ENCODE results near the gene ANKS1B. TPM values are rescaled to one million over a fixed set of nuclear protein-coding genes. Genes with fewer than 3 reads are reported as not detected.

Gene ANKS1B
- total RNA-seq, 3 donors from 2014 or later = 0.05 to 0.56 (median 0.16) TPM

GRCh38 chr12:99154983-99155336 is 829.8 kb downstream of the ANKS1B start:
- Mint-ChIP-seq H3K4me3 (no peak overlapping the region), H3K36me3 (ENCODE audit: insufficient read depth) (no peaks in the 10 kb centered on the region), H3K9me3 (no peaks in the 10 kb centered on the region), H3K4me1 (ENCODE audit: low read depth) (no peaks in the 10 kb centered on the region), H3K27me3 (ENCODE audit: low read depth) (no peaks in the 10 kb centered on the region)
- no peak for DNase-seq
- no peak for ATAC-seq

GRCh38 chr12:99154216-99154982 is 830.3 kb downstream of the ANKS1B start:
- no peaks in the 10 kb centered on the region for H3K9me3 Mint-ChIP-seq
- no peak overlapping the region for H3K4me3 Mint-ChIP-seq
- H3K27me3 Mint-ChIP-seq (ENCODE audit: low read depth) = no peaks in the 10 kb centered on the region
- DNase-seq (no peak), ATAC-seq (no peak)
- H3K36me3 Mint-ChIP-seq (ENCODE audit: insufficient read depth) = no peaks in the 10 kb centered on the region
- H3K4me1 Mint-ChIP-seq (ENCODE audit: low read depth) = no peaks in the 10 kb centered on the region

- Mint-ChIP-seq H3K9me3 (no peaks in the 10 kb centered on the region), H3K4me3 (no peak overlapping the region), H3K27me3 (ENCODE audit: low read depth) (no peaks in the 10 kb centered on the region), H3K4me1 (ENCODE audit: low read depth) (no peaks in the 10 kb centered on the region), H3K36me3 (ENCODE audit: insufficient read depth) (no peaks in the 10 kb centered on the region)
- DNase-seq = no peak
- ATAC-seq = no peak
Measured at GRCh38 chr12:99153293-99153692, 831.4 kb downstream of the ANKS1B start.

- H3K4me3 Mint-ChIP-seq = no peak overlapping the region
- no peak for ATAC-seq
- H3K27me3 Mint-ChIP-seq (ENCODE audit: low read depth) = no peaks in the 10 kb centered on the region
- H3K4me1 Mint-ChIP-seq (ENCODE audit: low read depth) = no peaks in the 10 kb centered on the region
- H3K9me3 Mint-ChIP-seq = no peaks in the 10 kb centered on the region
- no peaks in the 10 kb centered on the region for H3K36me3 Mint-ChIP-seq (ENCODE audit: insufficient read depth)
- DNase-seq = no peak
Measured at GRCh38 chr12:99152337-99152736, 832.4 kb downstream of the ANKS1B start.

GRCh38 chr12:99151744-99152143 is 833.0 kb downstream of the ANKS1B start:
- no peaks in the 10 kb centered on the region for H3K27me3 Mint-ChIP-seq (ENCODE audit: low read depth)
- DNase-seq (no peak), ATAC-seq (no peak)
- no peak overlapping the region for H3K4me3 Mint-ChIP-seq
- no peaks in the 10 kb centered on the region for H3K36me3 Mint-ChIP-seq (ENCODE audit: insufficient read depth)
- no peaks in the 10 kb centered on the region for H3K9me3 Mint-ChIP-seq
- H3K4me1 Mint-ChIP-seq (ENCODE audit: low read depth) = no peaks in the 10 kb centered on the region

GRCh38 chr12:99147130-99147529 is 837.6 kb downstream of the ANKS1B start:
- no peak overlapping the region for H3K4me3 Mint-ChIP-seq
- ATAC-seq (no peak), DNase-seq (no peak)
- H3K36me3 Mint-ChIP-seq (ENCODE audit: insufficient read depth) = no peaks in the 10 kb centered on the region
- no peaks in the 10 kb centered on the region for H3K4me1 Mint-ChIP-seq (ENCODE audit: low read depth)
- H3K27me3 Mint-ChIP-seq (ENCODE audit: low read depth) = no peaks in the 10 kb centered on the region
- H3K9me3 Mint-ChIP-seq = peaks cover 18% of the 10 kb centered on the region

GRCh38 chr12:99146730-99147129 is 838.0 kb downstream of the ANKS1B start:
- DNase-seq = no peak
- Mint-ChIP-seq H3K36me3 (ENCODE audit: insufficient read depth) (no peaks in the 10 kb centered on the region), H3K4me3 (no peak overlapping the region), H3K4me1 (ENCODE audit: low read depth) (no peaks in the 10 kb centered on the region), H3K27me3 (ENCODE audit: low read depth) (no peaks in the 10 kb centered on the region), H3K9me3 (peaks cover 22% of the 10 kb centered on the region)
- ATAC-seq = no peak

GRCh38 chr12:99146185-99146584 is 838.6 kb downstream of the ANKS1B start:
- no peaks in the 10 kb centered on the region for H3K27me3 Mint-ChIP-seq (ENCODE audit: low read depth)
- DNase-seq (no peak), ATAC-seq (no peak)
- H3K9me3 Mint-ChIP-seq = peaks cover 26% of the 10 kb centered on the region
- no peaks in the 10 kb centered on the region for H3K36me3 Mint-ChIP-seq (ENCODE audit: insufficient read depth)
- H3K4me1 Mint-ChIP-seq (ENCODE audit: low read depth) = no peaks in the 10 kb centered on the region
- no peak overlapping the region for H3K4me3 Mint-ChIP-seq

GRCh38 chr12:99142651-99143050 is 842.1 kb downstream of the ANKS1B start:
- Mint-ChIP-seq H3K27me3 (ENCODE audit: low read depth) (no peaks in the 10 kb centered on the region), H3K36me3 (ENCODE audit: insufficient read depth) (no peaks in the 10 kb centered on the region), H3K4me3 (no peak overlapping the region), H3K4me1 (ENCODE audit: low read depth) (no peaks in the 10 kb centered on the region), H3K9me3 (peaks cover 33% of the 10 kb centered on the region)
- ATAC-seq = no peak
- no peak for DNase-seq

- DNase-seq (no peak), ATAC-seq (no peak)
- no peak overlapping the region for H3K4me3 Mint-ChIP-seq
- peaks cover 32% of the 10 kb centered on the region for H3K9me3 Mint-ChIP-seq
- H3K27me3 Mint-ChIP-seq (ENCODE audit: low read depth) = no peaks in the 10 kb centered on the region
- H3K36me3 Mint-ChIP-seq (ENCODE audit: insufficient read depth) = no peaks in the 10 kb centered on the region
- H3K4me1 Mint-ChIP-seq (ENCODE audit: low read depth) = no peaks in the 10 kb centered on the region
Measured at GRCh38 chr12:99140017-99140720, 844.6 kb downstream of the ANKS1B start.

GRCh38 chr12:99138393-99138792 is 846.3 kb downstream of the ANKS1B start:
- Mint-ChIP-seq H3K9me3 (peaks cover 18% of the 10 kb centered on the region), H3K4me1 (ENCODE audit: low read depth) (no peaks in the 10 kb centered on the region), H3K27me3 (ENCODE audit: low read depth) (no peaks in the 10 kb centered on the region), H3K4me3 (no peak overlapping the region), H3K36me3 (ENCODE audit: insufficient read depth) (no peaks in the 10 kb centered on the region)
- DNase-seq = no peak
- ATAC-seq = no peak

- no peaks in the 10 kb centered on the region for H3K27me3 Mint-ChIP-seq (ENCODE audit: low read depth)
- H3K36me3 Mint-ChIP-seq (ENCODE audit: insufficient read depth) = no peaks in the 10 kb centered on the region
- DNase-seq (no peak), ATAC-seq (no peak)
- H3K4me1 Mint-ChIP-seq (ENCODE audit: low read depth) = no peaks in the 10 kb centered on the region
- H3K9me3 Mint-ChIP-seq = peaks cover 17% of the 10 kb centered on the region
- no peak overlapping the region for H3K4me3 Mint-ChIP-seq
Measured at GRCh38 chr12:99137124-99137855, 847.4 kb downstream of the ANKS1B start.

GRCh38 chr12:99136516-99136915 is 848.2 kb downstream of the ANKS1B start:
- DNase-seq = no peak
- no peaks in the 10 kb centered on the region for H3K4me1 Mint-ChIP-seq (ENCODE audit: low read depth)
- H3K27me3 Mint-ChIP-seq (ENCODE audit: low read depth) = no peaks in the 10 kb centered on the region
- H3K9me3 Mint-ChIP-seq = peaks cover 9% of the 10 kb centered on the region
- no peak for ATAC-seq
- no peaks in the 10 kb centered on the region for H3K36me3 Mint-ChIP-seq (ENCODE audit: insufficient read depth)
- H3K4me3 Mint-ChIP-seq = no peak overlapping the region

GRCh38 chr12:99135376-99135775 is 849.4 kb downstream of the ANKS1B start:
- no peaks in the 10 kb centered on the region for H3K36me3 Mint-ChIP-seq (ENCODE audit: insufficient read depth)
- no peaks in the 10 kb centered on the region for H3K27me3 Mint-ChIP-seq (ENCODE audit: low read depth)
- H3K9me3 Mint-ChIP-seq = no peaks in the 10 kb centered on the region
- H3K4me3 Mint-ChIP-seq = no peak overlapping the region
- H3K4me1 Mint-ChIP-seq (ENCODE audit: low read depth) = no peaks in the 10 kb centered on the region
- no peak for ATAC-seq
- no peak for DNase-seq

- ATAC-seq (no peak), DNase-seq (no peak)
- no peaks in the 10 kb centered on the region for H3K27me3 Mint-ChIP-seq (ENCODE audit: low read depth)
- no peaks in the 10 kb centered on the region for H3K4me1 Mint-ChIP-seq (ENCODE audit: low read depth)
- H3K36me3 Mint-ChIP-seq (ENCODE audit: insufficient read depth) = no peaks in the 10 kb centered on the region
- no peaks in the 10 kb centered on the region for H3K9me3 Mint-ChIP-seq
- H3K4me3 Mint-ChIP-seq = no peak overlapping the region
Measured at GRCh38 chr12:99133401-99133800, 851.3 kb downstream of the ANKS1B start.
